HFF-Myc (cell line): ENCODE results near the gene TSR3.

Source experiments
- DNase-seq: peaks from one replicate; pipeline ENCODE4 v3.0.0-alpha.2; 2011; ENCODE audit warnings: low read depth; ENCODE audit errors: extremely low read depth
- H3K4me3 ChIP-seq: replicated peaks from 2 replicates; pipeline ENCODE4 v1.5.1; 2011; ENCODE audit warnings: low read depth, mild to moderate bottlenecking, control low read depth, low read length
- CTCF ChIP-seq: IDR thresholded peaks from 2 replicates; pipeline ENCODE4 v1.5.1; 2012; ENCODE audit warnings: mild to moderate bottlenecking, low read depth, low read length, control low read depth; ENCODE audit errors: missing control alignments

TSR3 gene

GRCh38 chr16:1377406-1378010 lies 25.8 kb upstream of the TSR3 start:
- TF ChIP-seq CTCF: no peak
- no peak for DNase-seq
- H3K4me3 ChIP-seq: peak overlapping the region; percentile 62

GRCh38 chr16:1375741-1376410 lies 24.2 kb upstream of the TSR3 start:
- DNase-seq: no peak
- TF ChIP-seq CTCF: no peak
- no peak overlapping the region for H3K4me3 ChIP-seq

- TF ChIP-seq CTCF: no peak
- no peak for DNase-seq
- H3K4me3 ChIP-seq: no peak overlapping the region
Observed at GRCh38 chr16:1375298-1375640, 23.6 kb upstream of the TSR3 start.

- no peak for TF ChIP-seq CTCF
- no peak overlapping the region for H3K4me3 ChIP-seq
Observed at GRCh38 chr16:1374418-1375297, 23.0 kb upstream of the TSR3 start.

GRCh38 chr16:1372292-1372950 lies 20.7 kb upstream of the TSR3 start:
- H3K4me3 ChIP-seq: no peak overlapping the region
- DNase-seq: no peak
- TF ChIP-seq CTCF: no peak

More at GRCh38 chr16:1374418-1375297, 23.0 kb upstream of the TSR3 start:
- DNase-seq: no peak

- no peak for TF ChIP-seq CTCF
- no peak overlapping the region for H3K4me3 ChIP-seq
- DNase-seq: no peak
Observed at GRCh38 chr16:1371054-1371978, 19.6 kb upstream of the TSR3 start.
